ENCODE measurements around the gene STPG2. TPM values are rescaled to one million over a fixed set of nuclear protein-coding genes. Genes with fewer than 3 reads are reported as not detected.

STPG2 gene
- total RNA-seq, 2 experiments from 2014 or later, result not detected

- Histone ChIP-seq H3K9me3 (ENCODE audit: low read length) (no peaks in the 10 kb centered on the region), H2AFZ (ENCODE audit: low read length) (no peak overlapping the region), H3K27ac (ENCODE audit: low read depth, low read length, poor library complexity, severe bottlenecking) (no peak overlapping the region), H3K4me2 (ENCODE audit: low read length) (no peak overlapping the region), H3K79me2 (ENCODE audit: insufficient read depth, low read depth, low read length) (no peaks in the 10 kb centered on the region), H4K20me1 (ENCODE audit: insufficient read depth, low read length) (no peaks in the 10 kb centered on the region), H3K9me2 (ENCODE audit: insufficient read depth, low read length) (no peaks in the 10 kb centered on the region), H3K4me1 (ENCODE audit: insufficient read depth, low read length, poor library complexity, severe bottlenecking) (no peaks in the 10 kb centered on the region), H3K36me3 (ENCODE audit: insufficient read depth, low read length) (no peaks in the 10 kb centered on the region), H3K4me3 (ENCODE audit: low read depth, low read length, poor library complexity, severe bottlenecking) (no peak overlapping the region)
- intact Hi-C loops (cut with micrococcal nuclease; ENCODE audit: unreplicated experiment), result no loop called here
- TF ChIP-seq CTCF (conservative IDR thresholded peaks at IDR 0.05; ENCODE audit: low read length) (no peak), EZH2phosphoT487 (IDR thresholded peaks at IDR 0.05; ENCODE audit: borderline replicate concordance, low read depth, low read length) (no peak)
- POLR2A ChIA-PET, result interaction anchor here (0.9 to 1.5 kb wide), 2 partner anchors 8 to 12 kb away, joined by 3 to 4 read pairs; no protein-coding TSS in a partner anchor
- CTCF ChIA-PET (ENCODE audit: unreplicated experiment), result no interaction called here
- BruUV-seq (replicated peaks), result no TSS peak
- no peak for DNase-seq (ENCODE audit: low spot score)
Measured at GRCh38 chr4:97664741-97665140, 478.5 kb downstream of the STPG2 start.

GRCh38 chr4:97662133-97662532, 481.1 kb downstream of the STPG2 start:
- Histone ChIP-seq H3K27ac (ENCODE audit: low read depth, low read length, poor library complexity, severe bottlenecking) (no peak overlapping the region), H3K79me2 (ENCODE audit: insufficient read depth, low read depth, low read length) (no peaks in the 10 kb centered on the region), H3K4me3 (ENCODE audit: low read depth, low read length, poor library complexity, severe bottlenecking) (no peak overlapping the region), H2AFZ (ENCODE audit: low read length) (no peak overlapping the region), H3K4me1 (ENCODE audit: insufficient read depth, low read length, poor library complexity, severe bottlenecking) (no peaks in the 10 kb centered on the region), H3K4me2 (ENCODE audit: low read length) (no peak overlapping the region), H4K20me1 (ENCODE audit: insufficient read depth, low read length) (no peaks in the 10 kb centered on the region), H3K36me3 (ENCODE audit: insufficient read depth, low read length) (no peaks in the 10 kb centered on the region), H3K9me3 (ENCODE audit: low read length) (no peaks in the 10 kb centered on the region), H3K9me2 (ENCODE audit: insufficient read depth, low read length) (no peaks in the 10 kb centered on the region)
- CTCF ChIA-PET (ENCODE audit: unreplicated experiment), result no interaction called here
- TF ChIP-seq CTCF (conservative IDR thresholded peaks at IDR 0.05; ENCODE audit: low read length), result no peak
- TF ChIP-seq EZH2phosphoT487 (IDR thresholded peaks at IDR 0.05; ENCODE audit: borderline replicate concordance, low read depth, low read length), result no peak
- intact Hi-C loops (cut with micrococcal nuclease; ENCODE audit: unreplicated experiment), result no loop called here
- no peak for DNase-seq (ENCODE audit: low spot score)
- BruUV-seq (replicated peaks), result no TSS peak
- POLR2A ChIA-PET, result no interaction called here

GRCh38 chr4:97656044-97656720, 487.1 kb downstream of the STPG2 start:
- no peak overlapping the region for H2AFZ ChIP-seq (ENCODE audit: low read length)
- H3K27ac ChIP-seq (ENCODE audit: low read depth, low read length, poor library complexity, severe bottlenecking), result no peak overlapping the region
- no peak overlapping the region for H3K4me2 ChIP-seq (ENCODE audit: low read length)
- intact Hi-C loops (cut with micrococcal nuclease; ENCODE audit: unreplicated experiment), result no loop called here
- H3K79me2 ChIP-seq (ENCODE audit: insufficient read depth, low read depth, low read length), result no peaks in the 10 kb centered on the region
- no peaks in the 10 kb centered on the region for H4K20me1 ChIP-seq (ENCODE audit: insufficient read depth, low read length)
- CTCF ChIA-PET (ENCODE audit: unreplicated experiment), result no interaction called here
- TF ChIP-seq EZH2phosphoT487 (IDR thresholded peaks at IDR 0.05; ENCODE audit: borderline replicate concordance, low read depth, low read length), result no peak
- TF ChIP-seq CTCF (conservative IDR thresholded peaks at IDR 0.05; ENCODE audit: low read length), result no peak
- POLR2A ChIA-PET, result no interaction called here
- no peaks in the 10 kb centered on the region for H3K9me3 ChIP-seq (ENCODE audit: low read length)
- no peaks in the 10 kb centered on the region for H3K9me2 ChIP-seq (ENCODE audit: insufficient read depth, low read length)
- BruUV-seq (replicated peaks), result no TSS peak
- H3K4me1 ChIP-seq (ENCODE audit: insufficient read depth, low read length, poor library complexity, severe bottlenecking), result no peaks in the 10 kb centered on the region
- no peaks in the 10 kb centered on the region for H3K36me3 ChIP-seq (ENCODE audit: insufficient read depth, low read length)
- no peak for DNase-seq (ENCODE audit: low spot score)
- no peak overlapping the region for H3K4me3 ChIP-seq (ENCODE audit: low read depth, low read length, poor library complexity, severe bottlenecking)
